GM21381 (cell line): ENCODE measurements around the gene TJP1.
"Not testable (repeated sequence)": the region's sequence is repeated elsewhere in the genome, so short reads cannot be mapped to it uniquely, and the experiment has no call there.

Experiments used
- ATAC-seq: cut with Tn5 transposase; IDR thresholded peaks from one replicate; pipeline ENCODE4 v1.9.1; 2021; ENCODE audit warnings: mild to moderate bottlenecking, moderate library complexity; ENCODE audit not compliant: unreplicated experiment

The TJP1 gene

GRCh38 chr15:29840054-29840453 is 17.8 kb upstream of the TJP1 start:
- ATAC-seq, result no peak

- ATAC-seq, result no peak
Observed at GRCh38 chr15:29838352-29839010, 16.2 kb upstream of the TJP1 start.

GRCh38 chr15:29835301-29835700 is 13.0 kb upstream of the TJP1 start:
- ATAC-seq, result no peak

GRCh38 chr15:29832709-29833108 is 10.4 kb upstream of the TJP1 start:
- no peak for ATAC-seq

GRCh38 chr15:29826908-29827820 is 4.9 kb upstream of the TJP1 start:
- no peak for ATAC-seq

- ATAC-seq, result no peak
Observed at GRCh38 chr15:29825227-29825626, 3.0 kb upstream of the TJP1 start.

GRCh38 chr15:29822684-29823459 is 604 bp upstream of the TJP1 start:
- no peak for ATAC-seq

GRCh38 chr15:29821416-29822099 is 710 bp downstream of the TJP1 start:
- peak; percentile 64 for ATAC-seq

- no peak for ATAC-seq
Observed at GRCh38 chr15:29820394-29821154, 1.7 kb downstream of the TJP1 start.

GRCh38 chr15:29819979-29820378 is 2.3 kb downstream of the TJP1 start:
- no peak for ATAC-seq

- no peak for ATAC-seq
Observed at GRCh38 chr15:29818141-29818540, 4.1 kb downstream of the TJP1 start.

- ATAC-seq, result not testable (repeated sequence)
Observed at GRCh38 chr15:29817455-29817854, 4.8 kb downstream of the TJP1 start.

GRCh38 chr15:29815000-29815710 is 7.1 kb downstream of the TJP1 start:
- ATAC-seq, result no peak

- no peak for ATAC-seq
Observed at GRCh38 chr15:29813009-29813408, 9.3 kb downstream of the TJP1 start.

- ATAC-seq, result no peak
Observed at GRCh38 chr15:29812384-29812694, 9.9 kb downstream of the TJP1 start.

GRCh38 chr15:29811691-29812383 is 10.4 kb downstream of the TJP1 start:
- no peak for ATAC-seq

- ATAC-seq, result no peak
Observed at GRCh38 chr15:29805708-29806104, 16.6 kb downstream of the TJP1 start.

- no peak for ATAC-seq
Observed at GRCh38 chr15:29805043-29805707, 17.1 kb downstream of the TJP1 start.

GRCh38 chr15:29802411-29802810 is 19.9 kb downstream of the TJP1 start:
- ATAC-seq, result no peak
